Esophagus squamous epithelium (tissue), 4 donors: ENCODE results near the gene HYDIN.

Experiments
- POLR2A ChIP-seq, 4 donors: fragments of 450-650 bp; IDR thresholded peaks; one replicate each; pipeline ENCODE4 v1.6.1; 2017; ENCODE audit warnings: antibody characterized with exemption in 4 of 4, mild to moderate bottlenecking in 4 of 4, moderate library complexity in 3 of 4
- TF ChIP-seq, protein P1 (sequence below), 6 experiments: fragments of 450-650 bp in 4 of 6; fragments of 200-600 bp in 2 of 6; sonication (generic) in 2 of 6; IDR thresholded peaks; one replicate each; pipeline ENCODE4 v1.5.1; 2016 to 2019; ENCODE audit warnings: antibody characterized with exemption in 6 of 6, mild to moderate bottlenecking in 4 of 6, moderate library complexity in 4 of 6

DNA sequence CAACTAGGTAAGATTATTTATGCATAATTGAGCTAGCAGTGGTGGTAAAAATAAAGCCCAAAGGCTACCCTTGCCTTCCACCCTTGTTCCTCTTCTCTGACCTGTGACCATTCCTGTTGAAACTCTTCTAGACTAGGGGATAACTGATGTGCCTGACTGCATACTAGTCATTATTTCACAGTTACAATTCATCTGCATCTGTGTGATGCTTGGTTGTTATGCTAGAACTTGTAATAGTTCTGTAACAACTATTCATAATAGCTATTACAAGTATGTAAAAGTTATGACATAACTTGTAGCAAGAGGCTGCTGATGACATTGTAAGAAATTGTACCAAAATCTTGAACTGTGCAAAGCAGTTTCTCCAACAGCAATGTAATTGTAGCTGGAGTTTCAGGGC is 427.2 kb downstream of the HYDIN start:
- TF ChIP-seq POLR2A (IDR thresholded peaks at IDR 0.05): no peak
- TF ChIP-seq, protein P1, sequence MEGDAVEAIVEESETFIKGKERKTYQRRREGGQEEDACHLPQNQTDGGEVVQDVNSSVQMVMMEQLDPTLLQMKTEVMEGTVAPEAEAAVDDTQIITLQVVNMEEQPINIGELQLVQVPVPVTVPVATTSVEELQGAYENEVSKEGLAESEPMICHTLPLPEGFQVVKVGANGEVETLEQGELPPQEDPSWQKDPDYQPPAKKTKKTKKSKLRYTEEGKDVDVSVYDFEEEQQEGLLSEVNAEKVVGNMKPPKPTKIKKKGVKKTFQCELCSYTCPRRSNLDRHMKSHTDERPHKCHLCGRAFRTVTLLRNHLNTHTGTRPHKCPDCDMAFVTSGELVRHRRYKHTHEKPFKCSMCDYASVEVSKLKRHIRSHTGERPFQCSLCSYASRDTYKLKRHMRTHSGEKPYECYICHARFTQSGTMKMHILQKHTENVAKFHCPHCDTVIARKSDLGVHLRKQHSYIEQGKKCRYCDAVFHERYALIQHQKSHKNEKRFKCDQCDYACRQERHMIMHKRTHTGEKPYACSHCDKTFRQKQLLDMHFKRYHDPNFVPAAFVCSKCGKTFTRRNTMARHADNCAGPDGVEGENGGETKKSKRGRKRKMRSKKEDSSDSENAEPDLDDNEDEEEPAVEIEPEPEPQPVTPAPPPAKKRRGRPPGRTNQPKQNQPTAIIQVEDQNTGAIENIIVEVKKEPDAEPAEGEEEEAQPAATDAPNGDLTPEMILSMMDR (IDR thresholded peaks at IDR 0.05): no peak
